Naive thymus-derived CD4-positive, alpha-beta T cell (primary cell): ENCODE measurements around the gene MTARC1. TPM values are rescaled to one million over a fixed set of nuclear protein-coding genes. Genes with fewer than 3 reads are reported as not detected.

Experiments
- ATAC-seq: fragments of 150-1000 bp; cut with Tn5 transposase; 2 replicates; pipeline ENCODE4 v1.10.0; 2021; ENCODE audit warnings: mild to moderate bottlenecking, moderate library complexity
- CTCF ChIA-PET: fragments of 350-600 bp; sonication (Branson Sonifier 250); formaldehyde crosslinking; loops from one replicate; lab custom pipeline; 2021; ENCODE audit warnings: antibody characterized with exemption; lab: Charles Lee
- POLR2A ChIA-PET: fragments of 350-600 bp; sonication (Branson Sonifier 250); formaldehyde crosslinking; loops from one replicate; lab custom pipeline; 2021; ENCODE audit warnings: antibody characterized with exemption, inconsistent platforms; lab: Charles Lee
- DNase-seq, 9 donors: peaks; one replicate each; pipeline versions ENCODE4 v3.0.0 to v3.0.0-alpha.2; 2020 to 2022; ENCODE audit warnings: mixed read lengths in 1 of 9
- H3K27ac ChIP-seq: one replicate; pipeline ENCODE4 v1.7.0; 2013; ENCODE audit warnings: mild to moderate bottlenecking, low read depth, low read length, moderate library complexity
- H3K27me3 ChIP-seq, 2 donors: one replicate each; pipeline ENCODE4 v1.7.0; 2013; ENCODE audit warnings: low read length in 2 of 2, mild to moderate bottlenecking in 2 of 2, moderate library complexity in 2 of 2; ENCODE audit not compliant: control insufficient read depth in 2 of 2, insufficient read depth in 2 of 2
- H3K36me3 ChIP-seq, 3 experiments: 1 replicate in 2 of 3; 2 replicates in 1 of 3; pipeline ENCODE4 v1.7.0; 2013; ENCODE audit warnings: low read length in 3 of 3, mild to moderate bottlenecking in 3 of 3, moderate library complexity in 1 of 3; ENCODE audit not compliant: insufficient read depth in 3 of 3, control insufficient read depth in 2 of 3
- H3K4me1 ChIP-seq, 2 donors: one replicate each; pipeline ENCODE4 v1.7.0; 2013; ENCODE audit warnings: low read length in 2 of 2, mild to moderate bottlenecking in 2 of 2, moderate library complexity in 1 of 2; ENCODE audit not compliant: control insufficient read depth in 2 of 2, insufficient read depth in 2 of 2
- H3K4me3 ChIP-seq: 2 replicates; pipeline ENCODE4 v1.7.0; 2013; ENCODE audit warnings: mild to moderate bottlenecking, low read length
- H3K9me3 ChIP-seq, 3 experiments: 1 replicate in 2 of 3; 2 replicates in 1 of 3; pipeline ENCODE4 v1.7.0; 2013; ENCODE audit warnings: low read length in 3 of 3; ENCODE audit not compliant: control insufficient read depth in 2 of 3
- H3K27ac Mint-ChIP-seq, 9 donors: one replicate each; pipeline ENCODE4 v1.8.0; 2020 to 2022; ENCODE audit warnings: mixed read lengths in 9 of 9, mild to moderate bottlenecking in 8 of 9, moderate library complexity in 5 of 9, inconsistent platforms in 2 of 9
- H3K27me3 Mint-ChIP-seq, 5 donors: one replicate each; pipeline ENCODE4 v1.8.0; 2021 to 2022; ENCODE audit warnings: mixed read lengths in 5 of 5, mild to moderate bottlenecking in 1 of 5
- H3K36me3 Mint-ChIP-seq, 5 donors: one replicate each; pipeline ENCODE4 v1.8.0; 2020 to 2022; ENCODE audit warnings: mixed read lengths in 5 of 5, mild to moderate bottlenecking in 3 of 5, inconsistent platforms in 1 of 5
- H3K4me1 Mint-ChIP-seq, 7 donors: one replicate each; pipeline ENCODE4 v1.8.0; 2020 to 2022; ENCODE audit warnings: mixed read lengths in 7 of 7, mild to moderate bottlenecking in 3 of 7, inconsistent platforms in 1 of 7
- H3K4me3 Mint-ChIP-seq, 10 donors: one replicate each; pipeline ENCODE4 v1.8.0; 2020 to 2022; ENCODE audit warnings: mild to moderate bottlenecking in 10 of 10, mixed read lengths in 10 of 10, moderate library complexity in 6 of 10, inconsistent platforms in 2 of 10
- H3K9me3 Mint-ChIP-seq, 11 donors: one replicate each; pipeline ENCODE4 v1.8.0; 2020 to 2022; ENCODE audit warnings: mixed read lengths in 11 of 11, mild to moderate bottlenecking in 4 of 11, inconsistent platforms in 1 of 11, moderate library complexity in 1 of 11
- intact Hi-C, 2 donors: fragments of 100-400 bp; cut with micrococcal nuclease; formaldehyde crosslinking; loops; one replicate each; pipeline ENCODE4 v1.15.1; 2023
- polyA plus RNA-seq, 2 donors: library from polyadenylated mRNA; unstranded; fragments of 300-500 nt; fragmentation: Illumina TruSeq; gene quantifications; one replicate each; pipeline ENCODE4 v1.2.3, GENCODE V29; 2021
- total RNA-seq, 6 experiments: library from RNA in 5 of 6; stranded (reverse) in 5 of 6; gene quantifications; 1 replicate in 5 of 6; 2 replicates in 1 of 6; pipeline ENCODE4 v1.2.3 and lab custom pipeline; 2021 to 2026

Gene MTARC1
- total and polyA plus RNA-seq, 7 experiments from 2014 or later: 1.1 to 14.5 TPM; not detected in 5

DNA sequence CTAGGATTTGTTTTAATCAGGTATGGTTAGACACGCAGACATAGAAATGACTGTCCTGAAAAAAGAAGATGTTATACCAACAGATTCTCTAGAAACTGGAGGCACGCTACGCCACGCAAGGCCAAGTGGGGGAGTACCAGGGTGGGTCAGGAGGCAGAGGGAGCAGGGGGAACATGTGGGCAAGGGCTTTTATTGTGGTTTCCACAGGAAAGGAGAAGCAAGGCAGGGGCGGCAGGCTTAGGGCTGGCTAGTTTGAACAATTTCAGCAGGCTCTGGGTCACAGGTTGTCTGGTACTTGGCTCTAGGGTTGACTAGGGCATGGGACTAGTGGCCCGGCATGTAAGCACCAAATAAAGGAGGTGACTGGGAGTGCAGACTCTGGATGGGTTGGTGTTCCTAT is 31.4 kb upstream of the MTARC1 start:
- ChIA-PET POLR2A (no interaction called here), CTCF (no interaction called here)
- no peak for DNase-seq
- Histone ChIP-seq H3K9me3 (no peaks in the 10 kb centered on the region), H3K4me3 (no peak overlapping the region), H3K4me1 (no peaks in the 10 kb centered on the region), H3K27me3 (peaks cover 0 to 4% of the 10 kb centered on the region in 2 donors), H3K36me3 (no peaks in the 10 kb centered on the region), H3K27ac (no peak overlapping the region)
- peaks cover 23 to 48% (median 33%) of the 10 kb centered on the region in 5 donors for H3K27me3 Mint-ChIP-seq
- no peaks in the 10 kb centered on the region for H3K4me1 Mint-ChIP-seq
- no peak overlapping the region for H3K27ac Mint-ChIP-seq
- H3K9me3 Mint-ChIP-seq: peaks cover 0 to 1% (median 0%) of the 10 kb centered on the region in 11 donors
- intact Hi-C loops: no loop called here
- no peak overlapping the region for H3K4me3 Mint-ChIP-seq
- ATAC-seq: no peak
- no peaks in the 10 kb centered on the region for H3K36me3 Mint-ChIP-seq

GRCh38 chr1:220757441-220757840 is 29.3 kb upstream of the MTARC1 start:
- Mint-ChIP-seq H3K4me1 (no peaks in the 10 kb centered on the region), H3K36me3 (no peaks in the 10 kb centered on the region), H3K27me3 (peaks cover 10 to 32% (median 15%) of the 10 kb centered on the region in 5 donors), H3K27ac (no peak overlapping the region), H3K9me3 (no peaks in the 10 kb centered on the region), H3K4me3 (no peak overlapping the region)
- H3K36me3 ChIP-seq: no peaks in the 10 kb centered on the region
- no peak overlapping the region for H3K4me3 ChIP-seq
- no peaks in the 10 kb centered on the region for H3K4me1 ChIP-seq
- DNase-seq (no peak), ATAC-seq (no peak)
- CTCF ChIA-PET: no interaction called here
- POLR2A ChIA-PET: no interaction called here
- no peak overlapping the region for H3K27ac ChIP-seq
- no peaks in the 10 kb centered on the region for H3K27me3 ChIP-seq
- H3K9me3 ChIP-seq: no peaks in the 10 kb centered on the region
- intact Hi-C loops: no loop called here

DNA sequence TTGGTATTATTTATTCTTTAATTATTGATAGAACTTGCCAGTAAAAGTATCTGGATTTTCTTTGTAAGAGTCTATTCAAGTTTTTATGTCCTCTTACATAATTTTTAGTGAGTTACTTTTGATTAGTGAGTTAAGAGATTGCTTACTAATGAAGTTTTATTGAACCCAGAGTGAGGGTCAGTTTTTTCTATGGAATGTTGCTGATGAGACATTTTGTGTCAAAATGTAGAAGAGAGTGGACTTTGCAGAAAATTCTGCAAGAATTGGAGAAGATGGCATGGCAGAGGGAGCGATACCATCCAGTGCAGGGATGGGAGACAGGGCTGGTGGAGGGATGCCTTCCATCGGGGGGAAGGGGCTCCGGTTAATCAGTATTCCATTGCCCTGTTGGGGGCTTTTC is 27.6 kb upstream of the MTARC1 start:
- H3K4me3 ChIP-seq: no peak overlapping the region
- no peaks in the 10 kb centered on the region for H3K4me1 ChIP-seq
- H3K27ac ChIP-seq: no peak overlapping the region
- POLR2A ChIA-PET: no interaction called here
- H3K9me3 ChIP-seq: no peaks in the 10 kb centered on the region
- DNase-seq (no peak), ATAC-seq (no peak)
- H3K36me3 Mint-ChIP-seq: no peaks in the 10 kb centered on the region
- no peaks in the 10 kb centered on the region for H3K9me3 Mint-ChIP-seq
- CTCF ChIA-PET: no interaction called here
- no peak overlapping the region for H3K27ac Mint-ChIP-seq
- intact Hi-C loops: no loop called here
- H3K36me3 ChIP-seq: no peaks in the 10 kb centered on the region
- H3K4me3 Mint-ChIP-seq: no peak overlapping the region
- H3K27me3 Mint-ChIP-seq: peaks cover 9 to 26% (median 15%) of the 10 kb centered on the region in 5 donors
- H3K4me1 Mint-ChIP-seq: no peaks in the 10 kb centered on the region
- no peaks in the 10 kb centered on the region for H3K27me3 ChIP-seq

GRCh38 chr1:220761688-220762427 is 24.9 kb upstream of the MTARC1 start:
- intact Hi-C loops: no loop called here
- no peaks in the 10 kb centered on the region for H3K9me3 ChIP-seq
- H3K27ac ChIP-seq: no peak overlapping the region
- H3K27ac Mint-ChIP-seq: no peak overlapping the region
- H3K36me3 ChIP-seq: no peaks in the 10 kb centered on the region
- peaks cover 0 to 23% (median 7%) of the 10 kb centered on the region in 5 donors for H3K27me3 Mint-ChIP-seq
- ChIA-PET CTCF (interaction anchor here (1.2 kb wide), 1 partner anchor 29 kb away, joined by 3 read pairs; no protein-coding TSS in a partner anchor), POLR2A (no interaction called here)
- no peaks in the 10 kb centered on the region for H3K4me1 ChIP-seq
- H3K4me3 Mint-ChIP-seq: no peak overlapping the region
- no peaks in the 10 kb centered on the region for H3K4me1 Mint-ChIP-seq
- no peaks in the 10 kb centered on the region for H3K27me3 ChIP-seq
- no peak overlapping the region for H3K4me3 ChIP-seq
- H3K36me3 Mint-ChIP-seq: no peaks in the 10 kb centered on the region
- H3K9me3 Mint-ChIP-seq: no peaks in the 10 kb centered on the region
- DNase-seq (no peak), ATAC-seq (no peak)

DNA sequence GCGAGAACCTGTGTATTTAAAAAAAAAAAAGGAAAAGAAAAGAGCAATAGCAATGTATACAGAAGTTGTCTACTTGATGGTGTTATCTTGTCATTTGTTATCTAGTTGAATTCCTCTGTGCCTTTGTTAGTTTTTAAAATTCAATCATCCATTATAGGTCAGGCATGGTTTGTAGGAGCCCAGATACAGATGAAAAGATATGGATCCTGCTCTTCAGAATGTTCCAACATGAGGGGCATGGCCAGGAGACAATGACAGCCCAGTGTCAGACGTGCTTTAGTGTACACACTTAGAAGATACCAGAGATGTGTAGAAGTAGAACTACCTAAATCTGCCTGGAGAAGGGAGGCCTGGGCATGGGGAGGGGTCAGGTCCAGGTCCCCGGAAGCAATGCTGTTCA is 22.0 kb upstream of the MTARC1 start:
- H3K36me3 Mint-ChIP-seq: no peaks in the 10 kb centered on the region
- H3K4me3 ChIP-seq: no peak overlapping the region
- ChIA-PET POLR2A (no interaction called here), CTCF (no interaction called here)
- H3K4me1 ChIP-seq: no peaks in the 10 kb centered on the region
- H3K4me3 Mint-ChIP-seq: no peak overlapping the region
- H3K27ac Mint-ChIP-seq: no peak overlapping the region
- no peaks in the 10 kb centered on the region for H3K36me3 ChIP-seq
- no peaks in the 10 kb centered on the region for H3K4me1 Mint-ChIP-seq
- DNase-seq: no peak
- intact Hi-C loops: no loop called here
- H3K9me3 Mint-ChIP-seq: no peaks in the 10 kb centered on the region
- no peaks in the 10 kb centered on the region for H3K9me3 ChIP-seq
- H3K27me3 ChIP-seq: no peaks in the 10 kb centered on the region
- H3K27me3 Mint-ChIP-seq: peaks cover 0 to 11% (median 3%) of the 10 kb centered on the region in 5 donors
- no peak for ATAC-seq
- no peak overlapping the region for H3K27ac ChIP-seq

GRCh38 chr1:220767312-220768125 is 19.2 kb upstream of the MTARC1 start:
- no peak overlapping the region for H3K27ac ChIP-seq
- H3K27me3 ChIP-seq: no peaks in the 10 kb centered on the region
- Mint-ChIP-seq H3K36me3 (no peaks in the 10 kb centered on the region), H3K4me3 (no peak overlapping the region), H3K4me1 (no peaks in the 10 kb centered on the region), H3K27me3 (peaks cover 2 to 11% (median 3%) of the 10 kb centered on the region in 5 donors), H3K9me3 (no peaks in the 10 kb centered on the region), H3K27ac (no peak overlapping the region)
- ChIA-PET POLR2A (no interaction called here), CTCF (no interaction called here)
- H3K4me3 ChIP-seq: no peak overlapping the region
- intact Hi-C loops: no loop called here
- H3K4me1 ChIP-seq: no peaks in the 10 kb centered on the region
- DNase-seq (no peak), ATAC-seq (peak; percentile 14)
- no peaks in the 10 kb centered on the region for H3K36me3 ChIP-seq
- no peaks in the 10 kb centered on the region for H3K9me3 ChIP-seq
